ENCODE measurements around the gene GATAD2B.

The GATAD2B gene

GRCh38 chr1:153922972-153923925 lies at the start of gene GATAD2B (continued):
- TF ChIP-seq ZNF623 (tag by site-specific recombination; IDR thresholded peaks at IDR 0.05) (0 out of 2 replicates have a peak, but pooled peaks have one; percentile 32), ZBTB26 (tag by site-specific recombination; optimal IDR thresholded peaks at IDR 0.05) (peak; percentile 35), KLF1 (tag by site-specific recombination; IDR thresholded peaks at IDR 0.05) (0 out of 2 replicates have a peak, but pooled peaks have one; percentile 22), KLF7 (tag by site-specific recombination; IDR thresholded peaks at IDR 0.05; ENCODE audit: borderline replicate concordance) (peak; percentile 87), ZNF692 (tag by site-specific recombination; IDR thresholded peaks at IDR 0.05) (peak; percentile 62), PATZ1 (tag by site-specific recombination; IDR thresholded peaks at IDR 0.05) (peak; percentile 93), ZBTB6 (tag by site-specific recombination; IDR thresholded peaks at IDR 0.05) (peak; percentile 94), ZNF214 (tag by site-specific recombination; IDR thresholded peaks at IDR 0.05; ENCODE audit: borderline replicate concordance) (no peak), BCL11B (tag by site-specific recombination; IDR thresholded peaks at IDR 0.05; ENCODE audit: low read depth) (peak; percentile 53; the same call in 1 of the 2 replicates), HIC1 (tag by site-specific recombination; IDR thresholded peaks at IDR 0.05) (peak; percentile 100), FEZF1 (tag by site-specific recombination; IDR thresholded peaks at IDR 0.05) (0 out of 2 replicates have a peak, but pooled peaks have one; percentile 7)

- Histone ChIP-seq H3K9me3 (ENCODE audit: control insufficient read depth, insufficient read depth, low read depth, low read length) (no peaks in the 10 kb centered on the region), H3K27ac (ENCODE audit: extremely low read depth, low read depth, low read length) (no peak overlapping the region), H3K4me3 (ENCODE audit: low read depth, low read length) (no peak overlapping the region), H3K36me3 (ENCODE audit: control insufficient read depth in 2 of 2, insufficient read depth in 1 of 2, low read length in 2 of 2) (peaks cover 11 to 34% of the 10 kb centered on the region in 2 experiments), H3K4me1 (ENCODE audit: control insufficient read depth, insufficient read depth, low read length) (no peaks in the 10 kb centered on the region)
- ChIA-PET CTCF (no interaction called here), POLR2A (interaction anchor here (0.6 to 5.2 kb wide), 2 partner anchors 7 to 149 kb away, joined by 3 to 137 read pairs; partner anchors contain the start of gene JTB)
- TF ChIP-seq ZNF362 (tag by site-specific recombination; IDR thresholded peaks at IDR 0.05) (peak; percentile 46), ZNF645 (tag by site-specific recombination; IDR thresholded peaks at IDR 0.05) (no peak)
Observed at GRCh38 chr1:153970346-153970745, 47.6 kb upstream of the GATAD2B start.
